Measurements from ENCODE around the gene JAK2.

- TF ChIP-seq CTCF (IDR thresholded peaks at IDR 0.05): no peak
- TF ChIP-seq POLR2A (IDR thresholded peaks at IDR 0.05): no peak
Observed at GRCh38 chr9:5112646-5113045, 127.6 kb downstream of the JAK2 start.

Data from esophagus squamous epithelium (tissue), 4 donors.